GM19452 (cell line): ENCODE data around the gene SPATA16.
"Not testable (repeated sequence)": the region's sequence is repeated elsewhere in the genome, so short reads cannot be mapped to it uniquely, and the experiment has no call there.

Experiments used
- ATAC-seq: cut with Tn5 transposase; IDR thresholded peaks from one replicate; pipeline ENCODE4 v1.9.1; 2021; ENCODE audit not compliant: unreplicated experiment

Gene SPATA16, protein sequence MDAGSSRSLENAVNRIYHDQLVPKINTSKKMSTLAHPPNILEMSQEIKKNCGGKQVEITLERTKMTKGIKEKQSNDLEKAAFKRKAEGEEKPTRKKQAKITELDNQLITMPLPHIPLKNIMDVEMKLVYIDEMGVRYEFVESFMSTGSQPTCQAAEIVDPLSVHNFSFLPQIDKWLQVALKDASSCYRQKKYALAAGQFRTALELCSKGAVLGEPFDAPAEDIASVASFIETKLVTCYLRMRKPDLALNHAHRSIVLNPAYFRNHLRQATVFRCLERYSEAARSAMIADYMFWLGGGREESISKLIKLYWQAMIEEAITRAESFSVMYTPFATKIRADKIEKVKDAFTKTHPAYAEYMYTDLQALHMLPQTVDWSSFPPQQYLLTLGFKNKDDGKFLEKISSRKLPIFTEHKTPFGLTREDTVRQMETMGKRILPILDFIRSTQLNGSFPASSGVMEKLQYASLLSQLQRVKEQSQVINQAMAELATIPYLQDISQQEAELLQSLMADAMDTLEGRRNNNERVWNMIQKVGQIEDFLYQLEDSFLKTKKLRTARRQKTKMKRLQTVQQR

DNA sequence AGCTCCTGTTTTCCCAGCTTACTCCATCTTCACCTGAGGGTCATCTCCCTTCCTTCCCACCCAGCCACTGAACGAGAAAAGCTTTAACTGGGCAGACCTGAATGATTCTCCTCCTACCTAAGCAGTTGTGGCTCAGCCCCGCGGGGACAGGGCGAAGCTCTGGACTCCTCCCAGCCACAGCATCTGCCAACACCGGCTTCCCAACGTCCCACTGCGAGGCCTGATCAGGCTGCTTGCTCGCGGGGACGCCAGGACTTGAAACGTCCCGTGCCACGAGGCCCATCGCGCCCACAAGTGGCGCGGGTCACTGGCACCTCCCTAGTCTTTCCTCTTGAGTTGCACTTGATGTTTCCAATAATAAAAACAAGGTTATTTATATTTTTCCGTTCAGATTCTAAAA, at the start of gene SPATA16:
TSS of gene SPATA16 (minus strand) at position 250 of the 400 bp plus-strand sequence. CDS start 23,504 bp downstream, outside the sequence.
- ATAC-seq: no peak

DNA sequence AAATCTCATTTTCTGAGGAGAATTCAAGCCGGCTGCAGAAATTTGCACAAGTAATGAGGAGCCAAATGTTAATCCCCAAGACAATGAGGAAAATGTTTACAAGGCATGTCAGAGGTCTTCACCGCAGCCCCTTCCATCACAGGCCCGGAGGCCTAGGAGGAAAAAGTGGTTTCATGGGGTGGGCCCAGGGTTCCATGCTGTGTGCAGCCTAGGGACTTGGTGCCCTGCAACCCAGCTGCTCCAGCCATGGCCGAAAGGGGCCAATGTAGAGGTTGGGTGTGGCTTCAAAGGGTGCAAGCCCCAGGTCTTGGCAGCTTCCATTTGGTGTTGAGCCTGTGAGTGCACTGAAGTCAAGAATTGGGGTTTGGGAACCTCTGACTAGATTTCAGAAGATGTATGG, 42.0 kb upstream of the SPATA16 start:
- ATAC-seq: not testable (repeated sequence)

DNA sequence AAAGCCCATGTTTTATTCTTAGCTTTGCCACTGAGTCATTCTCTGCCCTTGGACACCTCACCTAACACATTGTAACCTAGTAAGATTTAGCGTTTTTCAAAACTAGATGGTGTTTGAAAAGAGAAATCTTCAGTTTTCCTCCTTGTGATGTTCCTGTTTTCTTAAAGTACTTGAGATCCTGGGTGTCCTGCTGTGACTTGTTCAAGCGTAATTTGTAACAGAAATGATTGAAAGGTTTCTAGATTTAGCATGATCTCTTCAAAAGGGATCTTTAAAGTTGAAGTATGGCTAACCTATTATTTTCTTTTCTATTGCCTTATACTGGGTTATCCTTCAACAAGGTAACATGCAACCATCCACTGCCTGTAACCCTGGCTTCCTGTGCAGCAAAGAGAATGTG, 32.6 kb upstream of the SPATA16 start:
- no peak for ATAC-seq

DNA sequence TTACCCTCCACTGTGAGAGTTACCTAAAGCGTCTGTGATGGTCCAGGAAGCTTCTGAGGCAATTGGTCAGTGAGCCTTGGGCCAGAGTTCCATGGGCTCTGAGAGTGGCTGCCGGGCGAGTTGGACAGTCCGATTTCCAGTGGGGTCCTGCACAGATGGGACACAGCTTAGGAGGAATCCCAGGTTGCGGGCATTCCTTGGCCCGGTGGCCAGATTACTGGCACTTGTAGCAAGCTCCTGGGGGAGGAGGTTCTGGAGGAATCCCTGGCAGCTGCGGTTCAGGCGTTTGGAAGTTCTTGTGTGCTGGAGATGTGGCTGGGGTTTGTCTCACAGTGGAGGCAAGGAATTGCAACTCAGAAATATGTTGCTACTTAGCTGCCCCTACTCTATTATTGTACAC, 18.1 kb upstream of the SPATA16 start:
- not testable (repeated sequence) for ATAC-seq

DNA sequence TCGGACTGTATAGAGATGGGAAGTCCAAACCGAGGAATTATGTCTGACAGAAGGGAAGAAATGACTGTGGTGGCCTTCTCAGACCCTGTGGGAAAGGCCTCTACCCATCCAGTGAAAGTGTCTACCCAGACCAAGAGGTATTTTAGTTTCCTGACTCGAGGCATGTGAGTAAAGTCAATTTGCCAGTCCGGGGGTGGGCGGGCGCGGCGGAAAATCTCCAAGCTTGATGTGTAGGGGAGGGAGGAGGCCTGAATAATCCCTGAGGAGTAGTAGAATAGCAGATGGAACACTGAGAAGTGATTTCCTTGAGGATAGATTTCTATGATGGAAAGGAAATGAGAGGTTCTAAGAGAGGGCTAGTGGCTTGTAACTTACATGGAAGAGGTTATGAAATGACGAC, 15.5 kb upstream of the SPATA16 start:
- not testable (repeated sequence) for ATAC-seq

DNA sequence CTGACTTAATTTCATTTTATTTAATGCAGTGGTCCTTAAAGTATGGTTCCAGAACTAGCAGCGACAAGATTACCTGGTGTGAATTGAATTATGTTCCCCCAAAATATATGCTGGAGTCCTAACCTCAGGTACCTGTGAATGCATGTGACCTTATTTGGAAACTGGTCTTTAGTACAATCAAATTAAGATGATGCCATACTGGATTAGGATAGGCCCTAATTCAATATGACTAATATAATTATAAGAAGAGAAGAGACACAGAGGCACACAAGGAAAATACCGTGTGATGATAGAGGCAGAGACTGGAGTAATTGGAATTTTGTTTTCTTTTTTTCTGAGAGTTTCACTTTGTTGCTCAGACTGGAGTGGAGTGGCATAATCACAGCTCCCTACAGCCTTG, 12.6 kb upstream of the SPATA16 start:
- ATAC-seq: no peak

DNA sequence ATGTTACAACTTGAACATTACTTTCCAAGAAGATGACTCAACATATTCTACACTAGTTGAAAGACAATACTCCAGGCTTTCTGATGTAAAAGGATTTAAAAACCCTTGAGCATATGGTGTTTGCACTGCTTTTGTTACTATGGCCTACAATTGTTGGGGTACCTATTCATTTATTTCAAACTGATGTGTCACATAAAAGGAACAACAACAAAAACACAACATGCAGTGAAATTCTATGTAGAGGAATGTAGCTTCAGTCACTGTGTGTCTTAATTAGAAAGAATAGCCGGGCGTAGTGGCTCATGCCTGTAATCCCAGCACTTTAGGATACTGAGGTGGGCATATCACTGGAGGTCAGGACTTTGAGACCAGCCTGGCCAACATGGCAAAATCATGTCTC, 1.6 kb downstream of the SPATA16 start:
- no peak for ATAC-seq

DNA sequence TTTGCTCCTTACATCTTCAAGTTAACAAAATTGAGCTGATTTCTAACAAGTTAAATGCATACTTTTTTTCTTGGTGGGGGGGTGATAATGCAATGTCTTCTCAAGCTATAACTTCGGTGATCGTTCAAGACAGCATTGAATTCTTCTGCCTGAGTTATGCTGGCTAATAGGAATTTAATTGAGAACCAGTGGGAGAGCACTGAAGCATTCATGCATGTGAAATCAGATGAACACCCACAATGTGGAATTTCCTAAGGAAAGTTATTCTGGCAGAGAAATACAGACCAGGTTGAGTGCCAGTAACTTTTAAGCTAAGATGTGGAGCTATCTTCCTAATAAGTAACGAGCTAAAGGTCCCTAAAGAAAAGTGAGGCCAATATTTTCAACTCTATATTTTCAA, 3.0 kb downstream of the SPATA16 start:
- no peak for ATAC-seq

DNA sequence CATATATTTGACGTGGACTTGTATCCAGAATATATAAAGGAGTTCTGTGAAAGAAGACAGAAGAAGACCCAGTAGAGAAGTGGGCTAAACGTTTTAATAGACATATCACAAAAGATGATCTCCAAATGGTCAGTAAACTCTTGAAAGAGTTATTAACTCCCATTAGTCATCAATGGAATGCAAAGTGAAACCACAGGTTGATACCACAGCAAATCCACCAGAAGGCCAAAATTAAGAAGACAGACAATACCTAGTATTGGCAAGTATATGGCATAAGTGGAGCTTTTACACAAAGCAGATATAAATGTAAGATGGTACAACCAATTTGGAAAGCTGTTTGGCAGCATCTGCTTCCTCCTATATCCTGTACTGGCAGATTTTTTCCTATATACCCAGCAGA, 6.0 kb downstream of the SPATA16 start:
- no peak for ATAC-seq

DNA sequence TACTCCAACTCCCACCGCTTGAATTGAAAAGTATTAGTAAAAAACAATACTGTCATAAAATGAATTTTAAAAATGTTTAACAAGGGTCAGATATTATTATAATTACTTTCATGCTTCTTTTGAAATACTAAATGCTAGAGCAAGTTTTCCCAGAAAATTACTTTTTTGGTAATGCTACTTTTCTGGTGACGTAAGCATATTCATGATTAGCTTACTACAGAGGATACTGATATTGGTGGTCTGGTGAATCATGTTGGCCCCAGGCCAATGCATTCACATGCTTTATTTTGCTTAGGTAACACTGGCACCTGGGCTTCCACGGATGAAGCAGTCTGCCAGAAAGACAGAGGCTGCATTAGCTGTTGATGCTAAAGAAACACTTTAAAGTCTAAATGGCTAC, 12.4 kb downstream of the SPATA16 start:
- no peak for ATAC-seq

DNA sequence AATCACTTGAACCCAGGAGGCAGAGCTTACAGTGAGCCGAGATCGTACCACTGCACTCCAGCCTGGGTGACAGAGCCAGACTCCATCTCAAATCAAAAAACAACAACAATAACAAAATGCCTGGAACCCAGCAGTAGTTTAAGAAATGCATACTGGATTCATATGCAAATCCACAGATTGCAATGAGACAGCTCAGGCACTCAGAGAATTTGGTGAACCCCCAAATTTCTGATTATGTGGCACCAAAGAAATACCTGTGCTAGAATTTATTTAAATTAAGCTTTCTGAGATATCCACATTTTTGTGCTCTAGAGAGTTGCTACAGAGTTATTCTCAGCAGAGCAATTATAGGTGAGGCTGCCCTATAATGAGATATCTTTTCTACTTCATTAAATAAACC, 29.7 kb downstream of the SPATA16 start:
- no peak for ATAC-seq

DNA sequence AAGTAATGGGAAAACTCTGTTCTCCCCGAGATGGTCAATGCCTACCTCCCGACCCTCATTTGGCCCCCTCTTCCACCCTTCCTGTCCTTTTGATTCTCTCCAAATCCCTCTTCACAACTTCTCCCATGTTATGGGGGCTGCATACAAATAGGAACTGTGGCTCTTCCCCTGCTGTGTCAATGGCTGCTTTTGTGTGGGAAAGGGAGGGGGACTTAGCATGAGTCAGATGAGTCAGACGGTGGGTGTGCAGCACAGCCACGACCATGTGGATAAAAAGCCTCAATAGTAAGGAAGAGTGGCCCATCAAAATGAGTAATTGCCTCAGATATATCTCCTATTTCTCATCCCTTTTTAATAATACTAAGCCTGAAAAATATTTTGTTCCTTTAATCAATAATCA, 31.9 kb downstream of the SPATA16 start:
- ATAC-seq: no peak

DNA sequence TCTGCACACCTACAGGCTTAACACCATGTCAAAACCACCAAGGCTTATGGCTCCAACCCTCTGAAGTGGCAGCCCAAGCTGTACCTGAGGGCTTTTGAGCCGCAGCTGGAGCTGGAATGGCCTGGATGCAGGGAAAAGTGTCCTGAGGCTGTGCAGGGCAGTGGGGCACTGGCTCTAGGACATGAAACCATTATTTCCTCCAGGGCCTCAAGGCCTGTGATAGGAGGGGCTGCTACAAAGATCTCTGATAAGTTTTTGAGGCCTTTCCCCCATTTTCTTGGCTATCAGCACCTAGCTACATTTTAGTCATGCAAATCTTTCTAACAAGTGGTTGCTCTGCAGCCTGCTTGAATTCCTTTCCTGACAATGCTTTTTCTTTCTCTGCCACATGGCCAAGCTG, 37.6 kb downstream of the SPATA16 start:
- ATAC-seq: no peak

DNA sequence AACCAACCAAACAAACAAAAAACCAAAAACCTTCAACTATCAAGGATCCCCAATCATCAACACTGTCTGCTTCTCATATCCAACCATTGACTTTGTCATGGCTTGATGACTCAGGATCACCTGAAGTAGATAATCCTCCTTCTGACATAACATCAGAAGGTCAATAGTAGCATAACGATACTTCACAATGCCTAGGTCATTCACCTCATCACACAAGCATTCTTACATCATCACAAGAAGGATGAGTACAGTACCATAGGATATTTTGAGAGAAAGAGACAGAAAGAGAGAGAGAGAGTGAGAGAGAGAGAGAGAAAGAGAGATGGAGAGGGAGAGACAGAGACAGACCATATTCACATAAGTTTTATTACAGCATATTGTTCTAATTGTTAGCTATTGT, 42.1 kb downstream of the SPATA16 start:
- ATAC-seq: no peak

DNA sequence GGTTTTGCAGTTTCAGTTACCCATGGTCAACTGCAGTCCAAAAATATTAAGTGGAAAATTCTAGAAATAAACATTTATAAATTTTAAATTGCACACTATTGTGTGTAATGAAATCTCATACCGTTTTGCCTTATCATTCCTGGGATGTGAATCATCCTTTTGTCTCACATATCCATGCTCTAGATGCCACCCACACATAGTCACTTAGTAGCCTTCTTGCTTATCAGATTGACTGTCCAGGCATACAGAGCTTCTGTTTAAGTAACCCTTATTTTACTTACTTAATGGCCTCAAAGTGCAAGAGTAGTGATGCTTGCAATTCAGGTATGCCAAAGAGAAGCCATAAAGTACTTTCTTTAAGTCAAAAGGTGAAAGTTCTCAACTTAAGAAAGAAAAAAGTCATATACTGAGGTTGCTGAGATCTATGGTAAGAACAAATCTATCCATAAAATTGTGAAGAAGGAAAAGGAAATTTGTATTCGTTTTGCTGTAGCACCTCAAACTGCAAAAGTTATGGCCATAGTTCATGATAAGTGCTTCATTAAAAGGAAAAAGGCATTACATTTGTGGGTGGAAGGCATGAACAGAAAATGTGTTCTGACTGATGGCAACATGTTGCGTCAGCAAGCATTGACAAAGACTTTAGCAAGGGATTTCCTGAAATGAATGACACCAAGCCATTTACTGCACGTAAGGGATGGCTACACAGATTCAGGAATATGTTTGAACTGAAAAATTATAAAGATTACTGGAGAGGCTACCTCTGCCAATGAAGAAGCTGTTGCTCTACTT, 43.8 kb downstream of the SPATA16 start:
- ATAC-seq: no peak

DNA sequence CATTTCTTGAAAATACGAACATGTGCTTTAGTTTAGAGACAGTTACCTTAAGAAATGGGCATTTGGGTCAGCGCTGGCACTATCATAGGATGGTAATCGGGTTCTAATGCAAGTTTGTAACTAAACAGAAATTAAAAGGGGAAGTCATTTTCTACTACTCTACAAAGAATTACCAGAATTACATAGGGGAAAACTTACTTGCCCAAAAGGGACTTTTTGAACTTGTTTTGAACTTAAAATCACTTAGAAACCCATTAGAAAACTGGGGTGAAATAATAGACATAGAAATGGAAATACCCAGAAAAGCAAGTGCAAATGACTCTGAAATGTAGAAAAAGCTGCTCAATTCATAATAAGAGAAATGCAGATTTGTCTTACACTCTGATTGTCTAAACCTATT, 44.9 kb downstream of the SPATA16 start:
- no peak for ATAC-seq

DNA sequence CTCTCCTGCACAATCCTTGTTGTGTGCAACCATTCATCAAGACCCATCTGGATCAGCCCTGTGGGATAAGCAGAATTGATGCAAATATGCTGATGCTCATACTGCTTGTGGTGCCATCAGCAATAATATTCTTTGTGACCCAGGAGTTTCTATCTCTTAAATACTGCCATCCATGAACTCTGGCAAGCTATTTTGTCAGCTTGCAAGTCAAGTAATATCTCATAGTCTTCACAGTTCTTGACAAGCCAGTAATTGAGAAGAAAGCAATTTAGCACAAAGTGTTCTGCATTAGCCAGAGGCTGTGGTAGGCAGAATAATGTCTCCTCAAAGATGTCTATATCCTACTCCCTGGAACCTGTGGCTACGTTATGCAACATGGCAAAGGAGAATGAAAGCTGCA, 49.0 kb downstream of the SPATA16 start:
- ATAC-seq: no peak

DNA sequence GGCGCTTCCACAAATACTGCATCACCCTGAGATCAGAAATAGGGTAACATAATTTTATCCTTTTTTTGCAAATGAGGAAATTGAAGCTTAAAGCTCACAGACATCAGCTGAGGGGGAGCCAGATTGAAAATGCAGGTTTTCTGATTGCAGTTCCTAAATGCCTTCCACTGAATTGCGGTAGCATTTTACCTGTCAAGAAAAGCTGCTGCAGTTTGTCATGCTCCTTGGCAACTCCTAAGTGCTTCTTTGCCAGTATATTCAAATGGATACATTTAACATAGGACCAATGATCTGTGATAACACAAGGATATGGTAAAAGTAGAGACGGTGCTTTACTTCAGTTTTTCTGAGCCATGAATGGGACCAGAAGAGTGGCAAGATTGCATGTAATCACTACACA, 50.5 kb downstream of the SPATA16 start:
- ATAC-seq: no peak

DNA sequence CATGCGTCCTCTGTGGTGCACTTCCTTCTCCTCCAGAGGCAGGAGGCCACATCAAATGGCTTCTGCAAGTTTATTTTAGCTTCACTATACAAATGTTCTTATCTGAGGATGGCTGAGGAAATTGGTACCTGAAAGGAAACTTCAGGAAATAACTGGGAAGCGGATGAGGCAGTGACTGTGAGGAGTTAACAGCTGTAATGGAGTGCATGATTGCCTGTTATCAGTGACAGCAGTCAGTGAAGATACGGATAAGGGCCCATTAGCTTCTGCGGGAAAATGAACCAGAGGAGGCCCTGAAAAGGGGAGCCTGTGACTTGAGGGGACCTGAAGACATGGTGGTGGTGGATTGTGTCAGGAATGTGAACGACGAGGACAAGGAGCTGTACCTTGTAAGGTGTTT, 51.8 kb downstream of the SPATA16 start:
- ATAC-seq: no peak

DNA sequence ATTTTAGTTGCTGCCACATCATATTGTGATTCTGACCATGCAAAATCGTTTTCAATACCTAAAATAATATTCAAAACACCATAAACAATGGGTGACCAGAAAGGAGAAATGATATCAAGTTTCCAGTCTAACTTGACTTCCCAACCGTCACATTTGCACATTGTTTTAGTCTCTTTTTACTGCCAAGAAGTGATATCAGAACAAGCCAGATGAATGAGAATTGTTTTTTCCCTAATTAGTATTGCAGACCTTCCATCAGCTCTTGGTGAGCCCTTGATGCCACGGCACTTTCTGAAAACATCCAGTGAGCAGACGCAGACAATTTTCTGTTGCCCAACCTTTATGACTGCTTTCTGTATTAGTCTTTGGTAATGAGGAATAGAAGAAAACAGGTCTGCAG, 62.5 kb downstream of the SPATA16 start:
- no peak for ATAC-seq

DNA sequence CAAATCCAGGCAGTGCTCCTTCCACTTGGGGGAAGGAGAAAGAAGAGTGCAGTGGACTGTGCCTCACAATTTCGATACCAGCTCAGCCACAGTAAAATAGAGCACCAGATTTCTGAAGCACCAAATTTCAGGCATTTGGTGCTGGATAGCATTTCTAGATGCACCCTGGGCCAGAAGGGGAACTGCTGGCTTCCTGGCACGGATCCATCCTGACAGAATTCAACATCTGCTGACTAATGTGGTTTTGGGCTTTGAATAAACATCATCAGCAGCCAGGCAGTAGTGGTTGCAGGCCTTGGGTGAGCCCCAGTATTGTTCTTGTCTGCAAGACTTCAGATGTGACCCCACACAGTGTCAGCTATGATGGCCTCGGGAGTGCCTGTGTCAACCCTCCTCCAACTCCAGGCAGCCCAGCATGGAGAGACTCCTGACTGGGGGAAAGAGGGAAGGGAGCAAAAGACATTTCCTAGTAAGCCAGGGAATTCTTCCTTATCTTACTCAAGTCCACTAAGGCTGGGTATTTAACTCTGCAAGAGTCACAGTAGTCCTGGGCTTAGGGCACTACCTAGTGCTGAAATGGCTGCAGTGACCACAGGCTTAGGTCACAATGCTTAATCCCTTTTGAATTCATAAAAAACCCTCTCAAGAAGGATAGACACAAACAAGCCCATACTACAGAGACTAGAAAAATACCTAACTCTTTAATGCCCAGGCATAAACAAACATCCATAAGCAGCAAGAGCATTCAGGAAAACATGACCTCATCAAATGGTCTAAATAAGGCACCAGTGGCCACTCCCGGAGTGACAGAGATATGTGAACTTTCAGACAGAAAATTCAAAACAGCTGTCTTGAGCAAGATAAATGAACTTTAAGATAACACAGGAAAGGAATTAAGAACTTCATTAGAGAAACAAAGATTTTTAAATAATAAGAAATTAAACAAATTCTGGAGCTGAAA, 74.7 kb downstream of the SPATA16 start:
- ATAC-seq: no peak
